Activated B cell treated with CpG ODN at 0.5 μM for 24 hours (primary cell): Measurements from ENCODE around the gene ARAP3. TPM values are rescaled to one million over a fixed set of nuclear protein-coding genes. Genes with fewer than 3 reads are reported as not detected.

ENCODE experiments used
- ATAC-seq: fragments of 200-7000 bp; cut with Tn5 transposase; one replicate; pipeline ENCODE4 v1.10.0; 2021; ENCODE audit warnings: low read depth, mild to moderate bottlenecking, moderate library complexity
- CTCF ChIA-PET: fragments of 350-600 bp; sonication (Branson Sonifier 250); formaldehyde crosslinking; loops from one replicate; lab custom pipeline; 2021; ENCODE audit warnings: antibody characterized with exemption; lab: Charles Lee
- POLR2A ChIA-PET: fragments of 350-600 bp; sonication (Branson Sonifier 250); formaldehyde crosslinking; loops from one replicate; lab custom pipeline; 2021; ENCODE audit warnings: antibody characterized with exemption; lab: Charles Lee
- DNase-seq: peaks from one replicate; pipeline ENCODE4 v3.0.0; 2022
- H3K27ac Mint-ChIP-seq: one replicate; pipeline ENCODE4 v1.8.0; 2020; ENCODE audit warnings: mixed read lengths
- H3K27me3 Mint-ChIP-seq: one replicate; pipeline ENCODE4 v1.8.0; 2021; ENCODE audit warnings: mixed read lengths
- H3K36me3 Mint-ChIP-seq: one replicate; pipeline ENCODE4 v1.8.0; 2021; ENCODE audit warnings: low read depth, mixed read lengths
- H3K4me1 Mint-ChIP-seq: one replicate; pipeline ENCODE4 v1.8.0; 2021; ENCODE audit warnings: mixed read lengths
- H3K4me3 Mint-ChIP-seq: one replicate; pipeline ENCODE4 v1.8.0; 2020; ENCODE audit warnings: mild to moderate bottlenecking, mixed read lengths
- H3K9me3 Mint-ChIP-seq: one replicate; pipeline ENCODE4 v1.8.0; 2020; ENCODE audit warnings: mixed read lengths
- CTCF ChIP-seq: fragments of 200-600 bp; IDR thresholded peaks from one replicate; pipeline ENCODE4 v1.8.0; 2022; ENCODE audit warnings: antibody characterized with exemption, mild to moderate bottlenecking
- intact Hi-C: fragments of 100-400 bp; cut with micrococcal nuclease; formaldehyde crosslinking; loops from one replicate; pipeline ENCODE4 v1.15.1; 2024
- total RNA-seq: library from RNA; stranded (reverse); gene quantifications from 2 replicates; pipeline ENCODE4 v1.2.3, GENCODE V29; 2022

The ARAP3 gene
- total RNA-seq, 1 donor from 2014 or later: 0.44 TPM

GRCh38 chr5:141707510-141707909, 25.5 kb upstream of the ARAP3 start:
- no peaks in the 10 kb centered on the region for H3K36me3 Mint-ChIP-seq
- DNase-seq (no peak), ATAC-seq (no peak)
- peaks cover 10% of the 10 kb centered on the region for H3K27me3 Mint-ChIP-seq
- no peak for TF ChIP-seq CTCF
- no peak overlapping the region for H3K27ac Mint-ChIP-seq
- H3K4me3 Mint-ChIP-seq: no peak overlapping the region
- ChIA-PET POLR2A (interaction anchor here (0.8 kb wide), 1 partner anchor 261 kb away, joined by 3 read pairs; the partner anchor contains the start of gene RNF14), CTCF (no interaction called here)
- H3K4me1 Mint-ChIP-seq: peaks cover 5% of the 10 kb centered on the region
- intact Hi-C loops: no loop called here
- no peaks in the 10 kb centered on the region for H3K9me3 Mint-ChIP-seq

- Mint-ChIP-seq H3K4me1 (peaks cover 19% of the 10 kb centered on the region), H3K27ac (no peak overlapping the region), H3K9me3 (no peaks in the 10 kb centered on the region), H3K36me3 (no peaks in the 10 kb centered on the region), H3K4me3 (no peak overlapping the region), H3K27me3 (peaks cover 19% of the 10 kb centered on the region)
- ATAC-seq: no peak
- no peak for TF ChIP-seq CTCF
- POLR2A ChIA-PET: no interaction called here
- CTCF ChIA-PET: no interaction called here
- DNase-seq: no peak
- intact Hi-C loops: no loop called here
These were observed 24.1 kb upstream of the ARAP3 start for GRCh38 chr5:141706121-141706520.

DNA sequence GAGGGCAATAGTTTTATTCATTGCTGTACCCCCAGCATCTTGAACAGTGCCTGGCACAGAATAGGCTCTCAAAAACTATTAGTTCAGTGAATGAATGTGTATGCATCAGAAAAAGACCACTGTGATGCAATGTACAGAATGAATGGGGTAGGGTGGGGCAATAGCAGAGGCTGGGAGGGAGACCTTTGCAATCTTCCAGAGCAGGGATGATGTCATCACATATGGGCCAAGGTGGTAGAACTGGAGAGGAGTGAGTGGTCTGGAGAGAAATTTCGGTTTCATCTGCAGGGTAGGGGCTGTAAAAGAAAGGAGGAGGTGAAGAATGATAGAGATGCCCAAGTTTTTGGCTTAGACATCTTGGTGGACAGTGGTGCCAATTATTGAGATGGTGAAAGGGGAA, 23.4 kb upstream of the ARAP3 start:
- TF ChIP-seq CTCF: no peak
- DNase-seq (no peak), ATAC-seq (no peak)
- Mint-ChIP-seq H3K36me3 (no peaks in the 10 kb centered on the region), H3K9me3 (no peaks in the 10 kb centered on the region), H3K4me3 (no peak overlapping the region), H3K27me3 (peaks cover 26% of the 10 kb centered on the region), H3K4me1 (peaks cover 20% of the 10 kb centered on the region), H3K27ac (no peak overlapping the region)
- ChIA-PET POLR2A (no interaction called here), CTCF (no interaction called here)
- intact Hi-C loops: no loop called here

DNA sequence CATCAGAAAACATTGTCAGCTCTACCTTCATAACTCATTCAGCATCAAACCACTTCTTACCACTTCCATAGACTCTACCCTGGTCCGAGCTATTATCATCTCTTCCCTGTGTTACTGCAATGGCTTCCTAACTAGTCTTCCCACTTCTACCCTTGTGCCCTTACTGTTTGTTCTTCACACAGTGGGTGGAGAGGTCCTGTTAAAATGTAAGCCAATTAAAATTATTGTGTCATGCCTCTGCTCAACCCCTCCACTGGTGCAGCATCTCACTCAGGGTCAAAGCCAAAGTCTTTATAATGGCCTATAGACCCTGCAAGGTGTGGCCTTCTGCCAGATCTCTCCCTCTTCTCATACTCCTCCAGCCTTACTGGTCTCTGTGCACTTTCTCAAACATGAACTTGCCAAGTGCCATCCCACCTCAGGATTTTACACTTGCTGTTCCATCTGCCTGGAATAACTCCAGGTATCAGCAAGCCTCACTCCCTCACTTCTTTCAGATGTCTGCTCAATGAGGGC, 22.8 kb upstream of the ARAP3 start:
- ATAC-seq (no peak), DNase-seq (no peak)
- peaks cover 20% of the 10 kb centered on the region for H3K4me1 Mint-ChIP-seq
- intact Hi-C loops: no loop called here
- no peak for TF ChIP-seq CTCF
- peaks cover 31% of the 10 kb centered on the region for H3K27me3 Mint-ChIP-seq
- no peak overlapping the region for H3K27ac Mint-ChIP-seq
- no peaks in the 10 kb centered on the region for H3K9me3 Mint-ChIP-seq
- H3K4me3 Mint-ChIP-seq: no peak overlapping the region
- POLR2A ChIA-PET: no interaction called here
- no peaks in the 10 kb centered on the region for H3K36me3 Mint-ChIP-seq
- CTCF ChIA-PET: interaction anchor here (1.0 to 1.9 kb wide), 2 partner anchors 12 to 174 kb away, joined by 4 to 8 read pairs; no protein-coding TSS in a partner anchor

DNA sequence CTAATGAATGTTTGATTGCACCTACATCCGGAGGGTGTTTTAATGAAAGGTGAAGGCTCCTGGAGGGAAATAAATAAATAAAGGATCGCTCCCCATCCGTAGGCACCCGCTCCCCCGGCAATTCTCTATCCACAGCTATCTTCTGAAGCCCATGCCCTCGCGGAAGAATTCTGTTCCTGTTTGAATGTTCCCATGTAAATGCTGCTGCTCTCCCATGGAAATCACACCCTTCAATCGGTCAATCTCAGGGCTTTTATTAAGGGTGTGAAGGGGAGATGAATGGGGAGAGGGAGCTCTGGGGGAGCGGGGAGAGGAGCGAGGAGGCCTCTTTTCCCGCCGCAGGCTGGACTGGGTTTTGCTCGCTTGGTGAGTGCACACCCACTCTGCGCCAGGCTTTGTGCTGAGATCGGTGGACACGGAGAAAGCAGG, 21.1 kb upstream of the ARAP3 start:
- ATAC-seq (no peak), DNase-seq (no peak)
- no peaks in the 10 kb centered on the region for H3K9me3 Mint-ChIP-seq
- H3K36me3 Mint-ChIP-seq: no peaks in the 10 kb centered on the region
- POLR2A ChIA-PET: interaction anchor here (0.7 to 1.3 kb wide), 2 partner anchors 19 to 175 kb away, joined by 3 to 9 read pairs; partner anchors contain the start of gene PCDH1
- CTCF ChIA-PET: interaction anchor here (0.7 to 2.6 kb wide), 6 partner anchors 11 to 440 kb away, joined by 3 to 29 read pairs (median 8); partner anchors contain the start of gene PCDH1
- intact Hi-C loops: loop anchor here (2.0 kb wide), 1 partner anchor 258 kb away; no protein-coding TSS in a partner anchor
- no peak for TF ChIP-seq CTCF
- peaks cover 41% of the 10 kb centered on the region for H3K27me3 Mint-ChIP-seq
- H3K4me1 Mint-ChIP-seq: peaks cover 20% of the 10 kb centered on the region
- no peak overlapping the region for H3K27ac Mint-ChIP-seq
- no peak overlapping the region for H3K4me3 Mint-ChIP-seq
